Stimulated activated CD8-positive, alpha-beta memory T cell treated with anti-CD3 and anti-CD28 coated beads, Interleukin-4, amount 100 ng/mL, for 4 hours (primary cell): ENCODE results near the gene TALDO1.

Source experiments
- DNase-seq, 2 donors: peaks; one replicate each; pipeline ENCODE4 v3.0.0-alpha.2; 2020; ENCODE audit warnings: low read depth in 2 of 2, low spot score in 1 of 2

TALDO1 gene

GRCh38 chr11:714436-714835 is 32.8 kb upstream of the TALDO1 start:
- no peak for DNase-seq

GRCh38 chr11:719214-720016 is 27.8 kb upstream of the TALDO1 start:
- DNase-seq, result no peak

- DNase-seq, result no peak
These were observed 27.1 kb upstream of the TALDO1 start for GRCh38 chr11:720017-720641.

DNA sequence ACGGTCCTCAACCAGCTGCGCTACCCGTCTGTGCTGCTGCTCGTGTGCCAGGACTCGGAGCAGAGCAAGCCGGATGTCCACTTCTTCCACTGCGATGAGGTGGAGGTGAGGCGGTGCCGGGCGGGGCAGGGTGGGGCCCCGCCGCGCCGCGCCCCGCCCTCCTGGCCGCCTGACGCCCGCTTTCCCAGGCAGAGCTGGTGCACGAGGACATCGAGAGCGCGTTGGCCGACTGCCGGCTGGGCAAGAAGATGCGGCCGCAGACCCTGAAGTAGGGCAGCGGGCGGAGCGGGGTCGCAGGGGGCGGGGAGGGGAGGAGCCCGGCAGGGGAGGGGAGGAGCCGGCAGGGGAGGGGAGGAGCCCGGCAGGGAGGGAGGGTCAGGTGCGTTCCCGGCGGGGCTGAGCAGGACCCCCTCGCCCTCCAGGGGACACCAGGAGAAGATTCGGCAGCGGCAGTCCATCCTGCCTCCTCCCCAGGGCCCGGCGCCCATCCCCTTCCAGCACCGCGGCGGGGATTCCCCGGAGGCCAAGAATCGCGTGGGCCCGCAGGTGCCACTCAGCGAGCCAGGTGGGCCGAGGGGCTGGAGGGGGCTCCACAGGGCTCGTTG is 26.5 kb upstream of the TALDO1 start:
- no peak for DNase-seq

DNA sequence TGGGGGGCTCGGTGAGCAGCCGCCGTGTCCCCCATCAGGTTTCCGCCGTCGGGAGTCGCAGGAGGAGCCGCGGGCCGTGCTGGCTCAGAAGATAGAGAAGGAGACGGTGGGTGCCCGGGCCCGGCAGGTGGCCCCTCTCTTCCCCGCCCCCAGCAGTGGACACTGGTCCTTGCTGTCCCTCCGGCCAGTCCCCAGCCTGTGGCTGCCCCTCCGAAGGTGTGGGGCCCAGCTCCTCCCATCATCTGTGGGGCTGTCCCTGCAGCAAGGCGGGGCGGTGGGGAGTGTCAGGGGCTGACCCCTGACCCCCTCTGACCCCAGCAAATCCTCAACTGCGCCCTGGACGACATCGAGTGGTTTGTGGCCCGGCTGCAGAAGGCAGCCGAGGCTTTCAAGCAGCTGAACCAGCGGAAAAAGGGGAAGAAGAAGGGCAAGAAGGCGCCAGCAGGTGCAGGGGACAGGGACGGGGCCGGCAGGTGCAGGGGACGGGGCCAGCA is 26.0 kb upstream of the TALDO1 start:
- no peak for DNase-seq

DNA sequence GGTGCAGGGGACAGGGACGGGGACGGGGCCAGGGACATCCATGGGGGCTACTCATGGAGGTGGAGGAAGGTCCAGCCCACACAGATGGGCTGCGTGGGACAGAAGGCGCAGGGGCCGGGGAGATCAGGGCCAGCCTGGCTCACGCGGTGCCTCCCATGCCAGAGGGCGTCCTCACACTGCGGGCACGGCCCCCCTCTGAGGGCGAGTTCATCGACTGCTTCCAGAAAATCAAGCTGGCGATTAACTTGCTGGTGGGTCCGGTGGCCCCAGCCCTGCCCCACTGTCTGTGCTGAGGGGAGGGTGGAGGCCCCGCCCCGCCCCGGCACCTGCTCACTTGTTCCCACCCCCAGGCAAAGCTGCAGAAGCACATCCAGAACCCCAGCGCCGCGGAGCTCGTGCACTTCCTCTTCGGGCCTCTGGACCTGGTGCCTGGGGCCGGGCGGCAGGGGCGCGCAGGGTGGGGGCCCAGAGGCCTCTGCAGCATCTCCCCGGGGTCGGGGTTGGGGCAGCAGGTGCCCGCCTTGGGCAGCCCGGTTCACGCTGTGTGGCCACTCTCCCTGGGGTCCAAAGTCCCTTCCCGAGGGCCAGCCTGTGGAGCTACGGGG is 25.4 kb upstream of the TALDO1 start:
- no peak for DNase-seq

DNA sequence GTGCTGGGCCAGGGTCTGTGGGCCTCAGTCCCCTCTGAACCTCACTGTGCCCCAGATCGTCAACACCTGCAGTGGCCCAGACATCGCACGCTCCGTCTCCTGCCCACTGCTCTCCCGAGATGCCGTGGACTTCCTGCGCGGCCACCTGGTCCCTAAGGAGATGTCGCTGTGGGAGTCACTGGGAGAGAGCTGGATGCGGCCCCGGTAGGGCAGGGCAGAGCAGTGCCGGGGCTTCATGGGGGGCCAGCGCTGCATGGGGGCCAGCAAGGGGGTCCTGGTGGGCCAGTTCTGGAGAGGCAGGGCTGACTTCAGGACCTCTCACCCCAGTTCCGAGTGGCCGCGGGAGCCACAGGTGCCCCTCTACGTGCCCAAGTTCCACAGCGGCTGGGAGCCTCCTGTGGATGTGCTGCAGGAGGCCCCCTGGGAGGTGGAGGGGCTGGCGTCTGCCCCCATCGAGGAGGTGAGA is 24.9 kb upstream of the TALDO1 start:
- no peak for DNase-seq

DNA sequence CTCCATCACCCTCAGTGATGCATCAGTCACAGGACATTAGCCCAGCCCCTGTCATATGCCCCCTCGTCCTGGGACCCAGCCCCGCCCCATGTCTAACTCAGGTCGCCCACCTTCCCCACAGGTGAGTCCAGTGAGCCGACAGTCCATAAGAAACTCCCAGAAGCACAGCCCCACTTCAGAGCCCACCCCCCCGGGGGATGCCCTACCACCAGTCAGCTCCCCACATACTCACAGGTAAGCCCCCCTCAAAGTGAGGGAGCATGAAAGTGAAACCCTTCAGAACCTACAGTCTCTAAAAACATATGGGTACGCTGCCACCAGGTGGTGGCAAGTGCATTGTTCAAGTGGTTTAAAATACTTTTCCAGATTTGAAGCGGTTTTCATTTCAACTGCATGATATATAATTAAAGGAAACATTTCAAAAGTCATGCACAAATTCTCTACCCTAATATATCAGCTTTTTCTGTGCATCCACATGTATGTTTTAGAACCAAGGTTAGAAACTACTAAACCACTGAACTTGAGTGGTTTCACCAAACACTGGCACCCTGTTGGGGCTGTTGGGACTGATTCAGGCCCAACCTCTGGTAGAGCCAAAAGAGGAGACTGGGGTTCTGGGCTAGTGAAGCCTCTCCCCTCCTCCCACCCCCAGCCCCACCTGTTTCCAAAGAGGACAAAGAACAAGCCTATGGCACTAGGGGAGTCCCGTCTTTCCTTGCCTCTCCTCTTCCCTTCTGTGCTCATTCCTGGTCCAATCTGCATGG is 24.0 kb upstream of the TALDO1 start:
- DNase-seq, result no peak

DNA sequence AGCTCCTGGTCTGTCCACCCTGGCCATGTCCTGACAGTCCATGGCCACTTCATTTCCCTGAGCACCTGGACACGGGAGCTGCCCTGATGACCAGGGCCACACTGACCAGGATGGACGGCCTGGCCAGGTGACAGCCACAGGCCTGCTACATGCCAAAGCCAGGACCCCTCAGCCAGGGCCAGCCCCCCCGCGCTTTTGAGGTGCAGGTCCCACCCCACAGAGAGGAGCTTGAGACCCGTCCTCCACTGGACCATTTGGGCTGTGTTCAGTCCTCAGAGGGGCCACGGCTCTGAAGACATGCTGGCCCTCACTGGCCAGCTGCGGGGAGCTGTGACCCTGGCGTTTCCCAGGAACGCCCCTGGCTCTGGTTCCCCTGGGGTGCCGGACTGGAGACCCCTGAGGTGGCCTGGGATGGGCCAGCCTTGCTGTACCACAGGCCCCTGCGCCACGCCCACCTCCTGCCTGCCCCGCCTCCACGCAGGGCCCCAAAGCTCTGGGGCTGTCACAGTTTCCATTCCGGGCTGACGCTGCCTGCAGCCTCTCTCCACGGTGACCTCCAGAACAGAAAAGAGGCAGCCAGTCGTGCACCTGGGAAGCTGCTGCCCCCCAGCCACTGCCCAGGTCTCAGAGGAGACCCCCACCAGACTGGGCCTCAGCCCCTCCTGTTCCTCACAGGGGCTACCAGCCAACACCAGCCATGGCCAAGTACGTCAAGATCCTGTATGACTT is 23.1 kb upstream of the TALDO1 start:
- no peak for DNase-seq

GRCh38 chr11:724778-725386 is 22.4 kb upstream of the TALDO1 start:
- DNase-seq, result no peak

DNA sequence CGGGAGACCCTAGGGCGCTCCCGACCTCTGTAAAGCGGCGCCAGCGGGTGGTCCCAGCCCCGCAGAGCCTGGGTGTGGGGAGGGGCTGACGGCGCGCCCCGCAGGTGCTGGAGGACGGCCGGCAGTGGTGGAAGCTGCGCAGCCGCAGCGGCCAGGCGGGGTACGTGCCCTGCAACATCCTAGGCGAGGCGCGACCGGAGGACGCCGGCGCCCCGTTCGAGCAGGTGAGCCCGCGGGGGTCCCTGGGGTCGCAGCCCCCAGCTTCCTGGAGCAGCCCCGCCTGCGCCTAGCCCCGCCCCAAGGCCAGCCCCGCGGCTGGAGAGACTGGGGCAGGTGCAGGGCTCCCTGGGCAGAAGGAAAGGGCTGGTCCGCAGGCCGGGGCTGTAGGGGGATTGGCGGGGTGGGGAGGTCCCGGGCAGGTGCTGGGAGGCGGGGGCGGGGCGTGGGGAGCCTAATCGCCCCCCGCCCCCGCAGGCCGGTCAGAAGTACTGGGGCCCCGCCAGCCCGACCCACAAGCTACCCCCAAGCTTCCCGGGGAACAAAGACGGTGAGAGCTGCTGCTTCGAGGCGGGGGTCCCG is 21.6 kb upstream of the TALDO1 start:
- no peak for DNase-seq

DNA sequence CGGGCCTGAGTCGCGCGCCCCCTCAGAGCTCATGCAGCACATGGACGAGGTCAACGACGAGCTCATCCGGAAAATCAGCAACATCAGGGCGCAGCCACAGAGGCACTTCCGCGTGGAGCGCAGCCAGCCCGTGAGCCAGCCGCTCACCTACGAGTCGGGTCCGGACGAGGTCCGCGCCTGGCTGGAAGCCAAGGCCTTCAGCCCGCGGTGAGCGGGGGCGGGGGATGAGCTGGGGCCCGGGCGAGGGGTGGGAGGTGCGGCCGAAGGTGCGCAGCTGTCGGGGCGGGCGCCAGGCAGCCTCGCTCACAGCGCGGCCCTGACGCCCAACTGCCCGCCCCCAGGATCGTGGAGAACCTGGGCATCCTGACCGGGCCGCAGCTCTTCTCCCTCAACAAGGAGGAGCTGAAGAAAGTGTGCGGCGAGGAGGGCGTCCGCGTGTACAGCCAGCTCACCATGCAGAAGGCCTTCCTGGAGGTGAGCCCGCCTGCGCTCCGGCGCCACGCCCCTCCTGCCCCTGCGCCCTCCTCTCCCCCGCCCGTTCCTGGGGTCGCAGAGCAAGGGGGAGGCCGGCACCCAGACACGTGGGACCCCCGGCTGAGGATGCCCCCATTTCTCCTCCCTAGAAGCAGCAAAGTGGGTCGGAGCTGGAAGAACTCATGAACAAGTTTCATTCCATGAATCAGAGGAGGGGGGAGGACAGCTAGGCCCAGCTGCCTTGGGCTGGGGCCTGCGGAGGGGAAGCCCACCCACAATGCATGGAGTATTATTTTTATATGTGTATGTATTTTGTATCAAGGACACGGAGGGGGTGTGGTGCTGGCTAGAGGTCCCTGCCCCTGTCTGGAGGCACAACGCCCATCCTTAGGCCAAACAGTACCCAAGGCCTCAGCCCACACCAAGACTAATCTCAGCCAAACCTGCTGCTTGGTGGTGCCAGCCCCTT is 20.7 kb upstream of the TALDO1 start:
- DNase-seq, result peak in 1 of 2 donors; percentile 14

GRCh38 chr11:727281-727701 is 20.0 kb upstream of the TALDO1 start:
- DNase-seq, result no peak

GRCh38 chr11:727859-728748 is 19.2 kb upstream of the TALDO1 start:
- peak; percentile 53 to 59 for DNase-seq

GRCh38 chr11:728901-729491 is 18.3 kb upstream of the TALDO1 start:
- DNase-seq, result no peak

DNA sequence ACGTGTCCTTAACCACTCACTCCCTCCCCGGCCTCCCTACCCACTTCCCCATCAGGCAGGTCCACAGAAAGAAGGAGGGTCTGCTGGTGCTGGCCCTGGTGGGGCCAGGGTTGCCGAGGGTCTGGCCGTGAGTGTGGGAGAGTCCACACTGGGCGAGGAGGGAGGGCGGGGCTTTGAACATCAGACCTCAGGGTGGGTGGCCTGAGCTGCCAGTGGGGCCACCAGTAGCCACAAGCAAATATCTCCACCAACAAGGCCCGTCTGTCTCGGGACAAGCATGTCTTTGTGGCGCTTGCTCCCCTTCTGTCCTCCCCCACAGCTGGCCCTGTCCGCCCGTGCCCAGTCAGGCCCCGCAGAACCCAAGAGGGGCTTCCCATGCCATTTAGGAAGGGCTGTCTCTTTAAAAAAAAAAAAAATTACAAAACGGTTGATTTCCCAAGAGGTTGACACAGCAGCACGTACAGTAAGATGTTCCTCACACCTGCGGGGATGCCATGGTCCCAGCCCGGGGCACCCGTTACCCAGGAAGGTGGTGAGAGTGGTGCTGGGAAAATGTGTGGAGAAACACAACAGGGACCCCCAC is 17.7 kb upstream of the TALDO1 start:
- DNase-seq, result no peak

DNA sequence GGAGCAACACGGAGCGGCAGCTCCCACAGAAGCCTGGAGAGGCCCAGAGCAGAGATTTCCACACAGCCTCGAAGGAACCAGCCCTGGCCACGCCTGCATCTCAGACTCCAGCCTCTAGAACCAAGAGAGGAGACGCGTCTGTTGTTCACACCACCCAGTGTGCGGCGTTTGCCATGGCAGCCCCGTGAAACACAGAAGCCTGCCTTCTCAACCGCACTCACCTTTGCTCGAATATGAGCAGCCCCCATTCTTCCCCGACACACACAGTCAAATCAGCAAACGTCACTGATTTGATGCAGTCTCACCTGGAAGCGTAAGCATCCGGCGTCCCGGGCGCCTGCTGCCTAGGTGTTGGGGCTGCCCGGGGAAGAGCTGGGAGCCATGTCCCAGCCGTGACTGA is 14.2 kb upstream of the TALDO1 start:
- no peak for DNase-seq
